Measurements from ENCODE around the gene KCNMB2.
"Not testable (repeated sequence)": the region's sequence is repeated elsewhere in the genome, so short reads cannot be mapped to it uniquely, and the experiment has no call there.

Gene KCNMB2

GRCh38 chr3:178536211-178537079 is at the start of gene KCNMB2:
KCNMB2 (plus strand) TSS chr3:178536436.
- DNase-seq: peak; percentile 32

- DNase-seq: no peak
Observed at GRCh38 chr3:178486903-178487302, 49.3 kb upstream of the KCNMB2 start.

GRCh38 chr3:178487752-178488151 is 48.5 kb upstream of the KCNMB2 start:
- no peak for DNase-seq

- no peak for DNase-seq
Observed at GRCh38 chr3:178491751-178492150, 44.5 kb upstream of the KCNMB2 start.

GRCh38 chr3:178492491-178492890 is 43.7 kb upstream of the KCNMB2 start:
- no peak for DNase-seq

GRCh38 chr3:178494386-178494785 is 41.9 kb upstream of the KCNMB2 start:
- no peak for DNase-seq

GRCh38 chr3:178496911-178497310 is 39.3 kb upstream of the KCNMB2 start:
- DNase-seq: no peak

GRCh38 chr3:178498871-178499270 is 37.4 kb upstream of the KCNMB2 start:
- no peak for DNase-seq

GRCh38 chr3:178500631-178501030 is 35.6 kb upstream of the KCNMB2 start:
- no peak for DNase-seq

GRCh38 chr3:178504128-178504527 is 32.1 kb upstream of the KCNMB2 start:
- no peak for DNase-seq

GRCh38 chr3:178505832-178506231 is 30.4 kb upstream of the KCNMB2 start:
- no peak for DNase-seq

GRCh38 chr3:178507507-178508442 is 28.5 kb upstream of the KCNMB2 start:
- no peak for DNase-seq

- DNase-seq: no peak
Observed at GRCh38 chr3:178508443-178508825, 27.8 kb upstream of the KCNMB2 start.

- no peak for DNase-seq
Observed at GRCh38 chr3:178510496-178510895, 25.7 kb upstream of the KCNMB2 start.

GRCh38 chr3:178512647-178513046 is 23.6 kb upstream of the KCNMB2 start:
- DNase-seq: no peak

- no peak for DNase-seq
Observed at GRCh38 chr3:178513546-178514380, 22.5 kb upstream of the KCNMB2 start.

- DNase-seq: no peak
Observed at GRCh38 chr3:178514401-178514800, 21.8 kb upstream of the KCNMB2 start.

- not testable (repeated sequence) for DNase-seq
Observed at GRCh38 chr3:178515076-178515744, 21.0 kb upstream of the KCNMB2 start.

- no peak for DNase-seq
Observed at GRCh38 chr3:178517665-178518334, 18.4 kb upstream of the KCNMB2 start.

- DNase-seq: no peak
Observed at GRCh38 chr3:178518660-178519396, 17.4 kb upstream of the KCNMB2 start.

GRCh38 chr3:178519701-178520100 is 16.5 kb upstream of the KCNMB2 start:
- no peak for DNase-seq
